ENCODE measurements around the gene PRXL2B.

The PRXL2B gene

GRCh38 chr1:2597441-2598328 lies 11.1 kb downstream of the PRXL2B start:
- no peak overlapping the region for H3K27ac ChIP-seq
- peak overlapping the region in 3 of 11 experiments; percentile 18 to 30 (median 19); a peak in 2 of 22 replicates for H3K9ac ChIP-seq
- 0 out of 20 replicates have a peak overlapping the region, but pooled peaks of 1 of the 10 experiments have one; percentile 12 for H3K4me3 ChIP-seq
- peaks cover 0 to 23% (median 14%) of the 10 kb centered on the region in 11 experiments; a peak in 13 of 22 replicates for H4K20me1 ChIP-seq
- peak overlapping the region; percentile 57 to 89 (median 78) for H3K4me2 ChIP-seq
- H3K27me3 ChIP-seq = peaks cover 27 to 71% (median 44%) of the 10 kb centered on the region in 11 experiments; a peak in 21 of 22 replicates
- peaks cover 0 to 17% (median 9%) of the 10 kb centered on the region in 11 experiments; a peak in 16 of 22 replicates for H3K9me3 ChIP-seq (replicated peaks in 1 of 11)
- H3K4me1 ChIP-seq = peaks cover 34 to 61% (median 45%) of the 10 kb centered on the region in 10 experiments
- H3K36me3 ChIP-seq = no peaks in the 10 kb centered on the region
- TF ChIP-seq Cebpa-rat (IDR thresholded peaks at IDR 0.05) = no peak

- Histone ChIP-seq H3K9ac (no peak overlapping the region), H3K4me3 (no peak overlapping the region), H4K20me1 (peaks cover 0 to 23% (median 14%) of the 10 kb centered on the region in 11 experiments; a peak in 13 of 22 replicates), H3K4me2 (peak overlapping the region in 9 of 11 experiments; percentile 74 to 89 (median 80); a peak in 18 of 22 replicates), H3K9me3 (replicated peaks in 1 of 11) (peaks cover 0 to 17% (median 9%) of the 10 kb centered on the region in 11 experiments; a peak in 16 of 22 replicates), H3K4me1 (peaks cover 26 to 61% (median 45%) of the 10 kb centered on the region in 10 experiments), H3K36me3 (no peaks in the 10 kb centered on the region), H3K27ac (no peak overlapping the region), H3K27me3 (peaks cover 31 to 76% (median 46%) of the 10 kb centered on the region in 11 experiments; a peak in 21 of 22 replicates)
- no peak for TF ChIP-seq Cebpa-rat (IDR thresholded peaks at IDR 0.05)
Measured at GRCh38 chr1:2598329-2598931, 11.9 kb downstream of the PRXL2B start.

GRCh38 chr1:2601721-2602303 lies 15.2 kb downstream of the PRXL2B start:
- H3K36me3 ChIP-seq = no peaks in the 10 kb centered on the region
- peak overlapping the region in 3 of 11 experiments; percentile 80 to 93 (median 92); a peak in 8 of 22 replicates for H3K4me2 ChIP-seq
- H3K4me3 ChIP-seq = no peak overlapping the region
- peaks cover 0 to 17% (median 9%) of the 10 kb centered on the region in 11 experiments; a peak in 16 of 22 replicates for H3K9me3 ChIP-seq (replicated peaks in 1 of 11)
- peaks cover 18 to 72% (median 61%) of the 10 kb centered on the region in 10 experiments for H3K4me1 ChIP-seq
- peaks cover 27 to 59% (median 38%) of the 10 kb centered on the region in 11 experiments; a peak in 21 of 22 replicates for H3K27me3 ChIP-seq
- no peak for TF ChIP-seq Cebpa-rat (IDR thresholded peaks at IDR 0.05)
- H3K27ac ChIP-seq = no peak overlapping the region
- H3K9ac ChIP-seq = no peak overlapping the region
- H4K20me1 ChIP-seq = peaks cover 0 to 30% (median 13%) of the 10 kb centered on the region in 11 experiments; a peak in 14 of 22 replicates

- no peak overlapping the region for H3K9ac ChIP-seq
Measured at GRCh38 chr1:2602311-2602835, 15.8 kb downstream of the PRXL2B start.

GRCh38 chr1:2602866-2603520 lies 16.4 kb downstream of the PRXL2B start:
- H3K9ac ChIP-seq = peak overlapping the region in 3 of 11 experiments; percentile 7 to 50 (median 28); a peak in 2 of 22 replicates
- peak overlapping the region in 8 of 11 experiments; percentile 55 to 93 (median 83); a peak in 16 of 22 replicates for H3K4me2 ChIP-seq
- H3K4me1 ChIP-seq = peaks cover 7 to 67% (median 53%) of the 10 kb centered on the region in 10 experiments; a peak in 19 of 20 replicates
- no peak for TF ChIP-seq Cebpa-rat (IDR thresholded peaks at IDR 0.05)
- no peaks in the 10 kb centered on the region for H3K36me3 ChIP-seq
- no peak overlapping the region for H3K27ac ChIP-seq
- H4K20me1 ChIP-seq = peaks cover 0 to 18% (median 2%) of the 10 kb centered on the region in 11 experiments; a peak in 7 of 22 replicates
- H3K27me3 ChIP-seq = peaks cover 18 to 47% (median 28%) of the 10 kb centered on the region in 11 experiments; a peak in 20 of 22 replicates
- H3K9me3 ChIP-seq (replicated peaks in 1 of 11) = peaks cover 0 to 16% (median 9%) of the 10 kb centered on the region in 11 experiments; a peak in 16 of 22 replicates
- H3K4me3 ChIP-seq = no peak overlapping the region

More at GRCh38 chr1:2602311-2602835, 15.8 kb downstream of the PRXL2B start:
- no peak overlapping the region for H3K4me3 ChIP-seq
- H3K27ac ChIP-seq = no peak overlapping the region
- no peaks in the 10 kb centered on the region for H3K36me3 ChIP-seq
- H3K4me1 ChIP-seq = peaks cover 12 to 70% (median 58%) of the 10 kb centered on the region in 10 experiments
- no peak for TF ChIP-seq Cebpa-rat (IDR thresholded peaks at IDR 0.05)
- peaks cover 0 to 17% (median 9%) of the 10 kb centered on the region in 11 experiments; a peak in 16 of 22 replicates for H3K9me3 ChIP-seq (replicated peaks in 1 of 11)
- peaks cover 0 to 25% (median 8%) of the 10 kb centered on the region in 11 experiments; a peak in 12 of 22 replicates for H4K20me1 ChIP-seq
- H3K4me2 ChIP-seq = peak overlapping the region in 7 of 11 experiments; percentile 55 to 93 (median 85); a peak in 12 of 22 replicates
- peaks cover 23 to 53% (median 33%) of the 10 kb centered on the region in 11 experiments; a peak in 20 of 22 replicates for H3K27me3 ChIP-seq

- TF ChIP-seq Cebpa-rat (IDR thresholded peaks at IDR 0.05) = no peak
- Histone ChIP-seq H3K9ac (peak overlapping the region in 3 of 11 experiments; percentile 7 to 50 (median 28); a peak in 2 of 22 replicates), H3K4me2 (peak overlapping the region in 8 of 11 experiments; percentile 55 to 93 (median 83); a peak in 16 of 22 replicates), H3K4me3 (no peak overlapping the region), H4K20me1 (peaks cover 0 to 17% (median 0%) of the 10 kb centered on the region in 11 experiments; a peak in 6 of 22 replicates), H3K9me3 (replicated peaks in 1 of 11) (peaks cover 0 to 10% (median 5%) of the 10 kb centered on the region in 11 experiments; a peak in 16 of 22 replicates), H3K27ac (no peak overlapping the region), H3K4me1 (peaks cover 6 to 61% (median 48%) of the 10 kb centered on the region in 10 experiments; a peak in 18 of 20 replicates), H3K27me3 (peaks cover 11 to 41% (median 21%) of the 10 kb centered on the region in 11 experiments; a peak in 20 of 22 replicates), H3K36me3 (no peaks in the 10 kb centered on the region)
Measured at GRCh38 chr1:2603521-2604155, 17.1 kb downstream of the PRXL2B start.
